Breast epithelium (tissue), 3 donors: ENCODE results near the gene DACT2.

Experiments
- POLR2A ChIP-seq: fragments of 450-650 bp; IDR thresholded peaks from one replicate; pipeline ENCODE4 v1.6.1; 2016; ENCODE audit warnings: antibody characterized with exemption, mild to moderate bottlenecking, moderate library complexity
- POLR2AphosphoS5 ChIP-seq, 3 donors: sonication (generic); formaldehyde crosslinking; IDR thresholded peaks; one replicate each; pipeline ENCODE4 v1.6.1; 2017; ENCODE audit warnings: antibody characterized with exemption in 3 of 3
- TF ChIP-seq, protein P1 (sequence below), 3 donors: fragments of 450-650 bp; IDR thresholded peaks; one replicate each; pipeline ENCODE4 v1.5.1; 2016 to 2017; ENCODE audit warnings: antibody characterized with exemption in 3 of 3, mild to moderate bottlenecking in 3 of 3, moderate library complexity in 3 of 3

DNA sequence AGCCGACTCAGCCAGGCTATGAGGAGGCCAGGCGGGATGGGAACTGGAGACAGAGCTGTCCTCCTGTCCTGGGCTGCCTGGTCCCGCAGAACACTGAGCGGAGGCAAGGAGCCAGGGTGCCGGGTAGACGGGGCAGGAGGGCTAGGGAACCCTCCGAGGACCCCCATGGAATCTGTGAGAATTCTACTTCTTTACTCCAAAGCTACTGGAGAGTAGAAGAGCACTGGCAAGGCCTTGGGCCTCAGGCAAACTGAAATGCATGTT is 14.9 kb downstream of the DACT2 start:
- TF ChIP-seq POLR2AphosphoS5 (IDR thresholded peaks at IDR 0.05) (no peak), POLR2A (no peak)
- TF ChIP-seq, protein P1, sequence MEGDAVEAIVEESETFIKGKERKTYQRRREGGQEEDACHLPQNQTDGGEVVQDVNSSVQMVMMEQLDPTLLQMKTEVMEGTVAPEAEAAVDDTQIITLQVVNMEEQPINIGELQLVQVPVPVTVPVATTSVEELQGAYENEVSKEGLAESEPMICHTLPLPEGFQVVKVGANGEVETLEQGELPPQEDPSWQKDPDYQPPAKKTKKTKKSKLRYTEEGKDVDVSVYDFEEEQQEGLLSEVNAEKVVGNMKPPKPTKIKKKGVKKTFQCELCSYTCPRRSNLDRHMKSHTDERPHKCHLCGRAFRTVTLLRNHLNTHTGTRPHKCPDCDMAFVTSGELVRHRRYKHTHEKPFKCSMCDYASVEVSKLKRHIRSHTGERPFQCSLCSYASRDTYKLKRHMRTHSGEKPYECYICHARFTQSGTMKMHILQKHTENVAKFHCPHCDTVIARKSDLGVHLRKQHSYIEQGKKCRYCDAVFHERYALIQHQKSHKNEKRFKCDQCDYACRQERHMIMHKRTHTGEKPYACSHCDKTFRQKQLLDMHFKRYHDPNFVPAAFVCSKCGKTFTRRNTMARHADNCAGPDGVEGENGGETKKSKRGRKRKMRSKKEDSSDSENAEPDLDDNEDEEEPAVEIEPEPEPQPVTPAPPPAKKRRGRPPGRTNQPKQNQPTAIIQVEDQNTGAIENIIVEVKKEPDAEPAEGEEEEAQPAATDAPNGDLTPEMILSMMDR (IDR thresholded peaks at IDR 0.05): no peak
